GM19035 (cell line): Measurements from ENCODE around the gene TMEM43.

Experiments
- ATAC-seq: cut with Tn5 transposase; IDR thresholded peaks from one replicate; pipeline ENCODE4 v1.9.1; 2021; ENCODE audit not compliant: unreplicated experiment

The TMEM43 gene

GRCh38 chr3:14121859-14122258 lies 3.0 kb upstream of the TMEM43 start:
- ATAC-seq: no peak

- no peak for ATAC-seq
Observed at GRCh38 chr3:14122301-14122700, 2.6 kb upstream of the TMEM43 start.

GRCh38 chr3:14123308-14124222 lies 1.3 kb upstream of the TMEM43 start:
- ATAC-seq: no peak

- ATAC-seq: peak; percentile 55
Observed at GRCh38 chr3:14124223-14124614, 633 bp upstream of the TMEM43 start.

- peak; percentile 26 for ATAC-seq
Observed at GRCh38 chr3:14125193-14126016, 553 bp downstream of the TMEM43 start.

- ATAC-seq: no peak
Observed at GRCh38 chr3:14126017-14126886, 1.4 kb downstream of the TMEM43 start.

GRCh38 chr3:14126887-14127505 lies 2.1 kb downstream of the TMEM43 start:
- ATAC-seq: no peak

GRCh38 chr3:14127516-14128161 lies 2.8 kb downstream of the TMEM43 start:
- no peak for ATAC-seq

- ATAC-seq: no peak
Observed at GRCh38 chr3:14128724-14129123, 3.9 kb downstream of the TMEM43 start.

GRCh38 chr3:14129296-14129695 lies 4.4 kb downstream of the TMEM43 start:
- ATAC-seq: no peak

- ATAC-seq: no peak
Observed at GRCh38 chr3:14130230-14130629, 5.4 kb downstream of the TMEM43 start.

GRCh38 chr3:14130707-14131106 lies 5.9 kb downstream of the TMEM43 start:
- ATAC-seq: no peak

- ATAC-seq: no peak
Observed at GRCh38 chr3:14131134-14131533, 6.3 kb downstream of the TMEM43 start.

- ATAC-seq: no peak
Observed at GRCh38 chr3:14132120-14132519, 7.3 kb downstream of the TMEM43 start.

- ATAC-seq: no peak
Observed at GRCh38 chr3:14132689-14133088, 7.8 kb downstream of the TMEM43 start.

GRCh38 chr3:14133188-14133800 lies 8.4 kb downstream of the TMEM43 start:
- no peak for ATAC-seq

- ATAC-seq: no peak
Observed at GRCh38 chr3:14133876-14134275, 9.0 kb downstream of the TMEM43 start.

GRCh38 chr3:14134291-14134690 lies 9.4 kb downstream of the TMEM43 start:
- ATAC-seq: no peak

GRCh38 chr3:14135581-14135980 lies 10.7 kb downstream of the TMEM43 start:
- no peak for ATAC-seq

GRCh38 chr3:14137004-14137403 lies 12.2 kb downstream of the TMEM43 start:
- ATAC-seq: no peak
